Measurements from ENCODE around the gene CST5.

DNA sequence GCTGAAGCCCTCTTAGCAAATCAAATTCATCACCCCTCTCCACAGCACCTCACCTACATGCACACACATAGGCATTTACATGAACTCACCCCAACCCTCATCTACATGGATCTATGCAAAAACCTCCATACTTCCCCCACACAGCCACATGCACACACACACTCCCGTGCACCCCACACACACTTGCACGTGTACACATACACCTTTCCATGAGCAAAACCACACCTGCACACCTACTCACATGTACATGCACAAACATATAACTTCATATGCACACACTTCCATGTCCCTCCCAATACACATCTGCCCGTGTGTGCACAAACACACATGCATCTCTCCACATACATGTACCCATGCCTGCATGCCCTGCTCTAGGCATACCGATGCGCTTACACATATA lies 23.3 kb downstream of the CST5 start:
- TF ChIP-seq TAF1 (IDR thresholded peaks at IDR 0.05; ENCODE audit: borderline replicate concordance, low read depth, low read length) (no peak), POLR2AphosphoS5 (IDR thresholded peaks at IDR 0.05; ENCODE audit: low read depth, low read length) (no peak), POLR2A (IDR thresholded peaks at IDR 0.05; ENCODE audit: low read depth, low read length) (no peak)

Data from GM12892 (cell line).